CD4-positive, alpha-beta T cell (primary cell): Measurements from ENCODE around the gene TEKT5. TPM values are rescaled to one million over a fixed set of nuclear protein-coding genes. Genes with fewer than 3 reads are reported as not detected.

Experiments
- ATAC-seq: fragments of 200-7000 bp; cut with Tn5 transposase; one replicate; pipeline ENCODE4 v1.10.0; 2022; ENCODE audit warnings: mild to moderate bottlenecking; ENCODE audit not compliant: poor library complexity
- CTCF ChIA-PET: fragments of 350-600 bp; sonication (Branson Sonifier 250); formaldehyde crosslinking; loops from one replicate; lab custom pipeline; 2021; ENCODE audit warnings: antibody characterized with exemption, inconsistent platforms; lab: Charles Lee
- POLR2A ChIA-PET: fragments of 350-600 bp; sonication (Branson Sonifier 250); formaldehyde crosslinking; loops from one replicate; lab custom pipeline; 2021; ENCODE audit warnings: antibody characterized with exemption, inconsistent platforms; lab: Charles Lee
- DNase-seq, 14 experiments: peaks; one replicate each; pipeline ENCODE4 v3.0.0-alpha.2; 2013 to 2020; ENCODE audit warnings: mixed read lengths in 2 of 14
- H3K27ac ChIP-seq, 2 donors: one replicate each; pipeline versions ENCODE4 v1.5.1 to v1.7.0; 2013; ENCODE audit warnings: low read length in 2 of 2, low read depth in 1 of 2, mild to moderate bottlenecking in 1 of 2
- H3K27me3 ChIP-seq, 2 experiments: 1 replicate in 1 of 2; 2 replicates in 1 of 2; pipeline versions ENCODE4 v1.6.1 to v1.7.0; 2013; ENCODE audit warnings: low read length in 2 of 2, control low read depth in 1 of 2, mild to moderate bottlenecking in 1 of 2, moderate library complexity in 1 of 2; ENCODE audit not compliant: insufficient read depth in 2 of 2, control insufficient read depth in 1 of 2
- H3K36me3 ChIP-seq: one replicate; pipeline ENCODE4 v1.6.1; 2013; ENCODE audit warnings: low read length, control low read depth; ENCODE audit not compliant: insufficient read depth
- H3K4me1 ChIP-seq: one replicate; pipeline ENCODE4 v1.6.1; 2013; ENCODE audit warnings: low read length, control low read depth; ENCODE audit not compliant: insufficient read depth
- H3K4me3 ChIP-seq: one replicate; pipeline ENCODE4 v1.5.1; 2013; ENCODE audit warnings: mild to moderate bottlenecking, low read length, moderate library complexity
- H3K9me3 ChIP-seq, 2 experiments: 1 replicate in 1 of 2; 2 replicates in 1 of 2; pipeline versions ENCODE4 v1.6.1 to v1.7.0; 2013; ENCODE audit warnings: low read length in 2 of 2, mild to moderate bottlenecking in 2 of 2, control low read depth in 1 of 2, moderate library complexity in 1 of 2; ENCODE audit not compliant: control insufficient read depth in 1 of 2, insufficient read depth in 1 of 2
- H3K27ac Mint-ChIP-seq: one replicate; pipeline ENCODE4 v1.8.0; 2020; ENCODE audit warnings: mixed read lengths
- H3K27me3 Mint-ChIP-seq: one replicate; pipeline ENCODE4 v1.8.0; 2021; ENCODE audit warnings: mixed read lengths
- H3K36me3 Mint-ChIP-seq: one replicate; pipeline ENCODE4 v1.8.0; 2021; ENCODE audit warnings: low read depth, mixed read lengths
- H3K4me1 Mint-ChIP-seq: one replicate; pipeline ENCODE4 v1.8.0; 2021; ENCODE audit warnings: low read depth, mixed read lengths
- H3K4me3 Mint-ChIP-seq: one replicate; pipeline ENCODE4 v1.8.0; 2020; ENCODE audit warnings: mild to moderate bottlenecking, mixed read lengths
- H3K9me3 Mint-ChIP-seq: one replicate; pipeline ENCODE4 v1.8.0; 2020; ENCODE audit warnings: mixed read lengths
- CTCF ChIP-seq: fragments of 200-600 bp; IDR thresholded peaks from one replicate; pipeline ENCODE4 v1.8.0; 2022; ENCODE audit warnings: antibody characterized with exemption, mild to moderate bottlenecking
- intact Hi-C, 2 experiments: fragments of 100-400 bp; cut with DNase I in 1 of 2; cut with micrococcal nuclease in 1 of 2; formaldehyde crosslinking; loops; one replicate each; pipeline versions ENCODE4 v1.15.1 to v1.9.0; 2023 to 2025; cut with DNase I, micrococcal nuclease
- total RNA-seq, 174 experiments: library from RNA in 2 of 174; stranded (reverse) in 2 of 174; gene quantifications; one replicate each; pipeline ENCODE4 v1.2.3 and lab custom pipeline; 2021 to 2026

Gene TEKT5
- total RNA-seq, 2 experiments from 2014 or later: not detected

- peaks cover 11% of the 10 kb centered on the region for H3K27me3 Mint-ChIP-seq
- Histone ChIP-seq H3K4me3 (no peak overlapping the region), H3K9me3 (no peaks in the 10 kb centered on the region), H3K36me3 (no peaks in the 10 kb centered on the region), H3K27me3 (peaks cover 0 to 2% of the 10 kb centered on the region in 2 experiments), H3K4me1 (no peaks in the 10 kb centered on the region), H3K27ac (no peak overlapping the region)
- DNase-seq: no peak
- no peak for ATAC-seq
- TF ChIP-seq CTCF: no peak
- H3K27ac Mint-ChIP-seq: no peak overlapping the region
- H3K36me3 Mint-ChIP-seq: no peaks in the 10 kb centered on the region
- H3K4me3 Mint-ChIP-seq: no peak overlapping the region
- ChIA-PET CTCF (no interaction called here), POLR2A (no interaction called here)
- no peaks in the 10 kb centered on the region for H3K4me1 Mint-ChIP-seq
- no peaks in the 10 kb centered on the region for H3K9me3 Mint-ChIP-seq
- intact Hi-C loops: no loop called here
These were observed 24.9 kb downstream of the TEKT5 start for GRCh38 chr16:10669791-10670190.

GRCh38 chr16:10668322-10669045 lies 26.2 kb downstream of the TEKT5 start:
- H3K27ac Mint-ChIP-seq: no peak overlapping the region

GRCh38 chr16:10667239-10667638 lies 27.5 kb downstream of the TEKT5 start:
- no peaks in the 10 kb centered on the region for H3K4me1 ChIP-seq
- no peaks in the 10 kb centered on the region for H3K36me3 ChIP-seq
- DNase-seq (no peak), ATAC-seq (no peak)
- no peak overlapping the region for H3K4me3 ChIP-seq
- Mint-ChIP-seq H3K36me3 (no peaks in the 10 kb centered on the region), H3K9me3 (no peaks in the 10 kb centered on the region), H3K4me1 (no peaks in the 10 kb centered on the region), H3K27me3 (peaks cover 18% of the 10 kb centered on the region), H3K4me3 (no peak overlapping the region), H3K27ac (no peak overlapping the region)
- H3K27ac ChIP-seq: no peak overlapping the region
- no peak for TF ChIP-seq CTCF
- peaks cover 0 to 2% of the 10 kb centered on the region in 2 experiments for H3K27me3 ChIP-seq
- intact Hi-C loops: no loop called here
- CTCF ChIA-PET: no interaction called here
- POLR2A ChIA-PET: no interaction called here
- H3K9me3 ChIP-seq: no peaks in the 10 kb centered on the region

More at GRCh38 chr16:10668322-10669045, 26.2 kb downstream of the TEKT5 start:
- no peaks in the 10 kb centered on the region for H3K36me3 Mint-ChIP-seq
- no peaks in the 10 kb centered on the region for H3K36me3 ChIP-seq
- no peaks in the 10 kb centered on the region for H3K9me3 ChIP-seq
- peaks cover 0 to 2% of the 10 kb centered on the region in 2 experiments for H3K27me3 ChIP-seq
- H3K27me3 Mint-ChIP-seq: peaks cover 13% of the 10 kb centered on the region
- TF ChIP-seq CTCF: no peak
- intact Hi-C loops: no loop called here
- ChIA-PET POLR2A (no interaction called here), CTCF (no interaction called here)
- peak in 2 of 14 experiments; percentile 17 to 23 for DNase-seq
- no peaks in the 10 kb centered on the region for H3K4me1 ChIP-seq
- no peak overlapping the region for H3K4me3 ChIP-seq
- no peak overlapping the region for H3K27ac ChIP-seq
- H3K9me3 Mint-ChIP-seq: no peaks in the 10 kb centered on the region
- H3K4me1 Mint-ChIP-seq: no peaks in the 10 kb centered on the region
- no peak for ATAC-seq
- H3K4me3 Mint-ChIP-seq: no peak overlapping the region
